ENCODE data around the gene PLK5.
"Not testable (repeated sequence)": the region's sequence is repeated elsewhere in the genome, so short reads cannot be mapped to it uniquely, and the experiment has no call there.

The PLK5 gene

GRCh38 chr19:1525343-1525742, 1.5 kb downstream of the PLK5 start:
- no peak for DNase-seq (ENCODE audit: low read depth)

- no peak for DNase-seq (ENCODE audit: low read depth)
These were observed 2.3 kb downstream of the PLK5 start for GRCh38 chr19:1526066-1526778.

- DNase-seq (ENCODE audit: low read depth), result no peak
These were observed 3.2 kb downstream of the PLK5 start for GRCh38 chr19:1526979-1527649.

- DNase-seq (ENCODE audit: low read depth), result no peak
These were observed 3.9 kb downstream of the PLK5 start for GRCh38 chr19:1527650-1528309.

GRCh38 chr19:1528596-1529429, 4.9 kb downstream of the PLK5 start:
- no peak for DNase-seq (ENCODE audit: low read depth)

- DNase-seq (ENCODE audit: low read depth), result no peak
These were observed 5.5 kb downstream of the PLK5 start for GRCh38 chr19:1529430-1529816.

GRCh38 chr19:1530856-1531255, 7.0 kb downstream of the PLK5 start:
- not testable (repeated sequence) for DNase-seq (ENCODE audit: low read depth)

GRCh38 chr19:1531587-1531986, 7.7 kb downstream of the PLK5 start:
- DNase-seq (ENCODE audit: low read depth), result no peak

- DNase-seq (ENCODE audit: low read depth), result no peak
These were observed 8.1 kb downstream of the PLK5 start for GRCh38 chr19:1532003-1532402.

GRCh38 chr19:1533510-1534150, 9.8 kb downstream of the PLK5 start:
- DNase-seq (ENCODE audit: low read depth), result no peak

- DNase-seq (ENCODE audit: low read depth), result no peak
These were observed 11.1 kb downstream of the PLK5 start for GRCh38 chr19:1534972-1535371.

- not testable (repeated sequence) for DNase-seq (ENCODE audit: low read depth)
These were observed 11.8 kb downstream of the PLK5 start for GRCh38 chr19:1535699-1536098.

GRCh38 chr19:1538978-1539377, 15.1 kb downstream of the PLK5 start:
- DNase-seq (ENCODE audit: low read depth), result no peak

GRCh38 chr19:1539749-1540148, 15.9 kb downstream of the PLK5 start:
- not testable (repeated sequence) for DNase-seq (ENCODE audit: low read depth)

GRCh38 chr19:1540365-1540925, 16.6 kb downstream of the PLK5 start:
- no peak for DNase-seq (ENCODE audit: low read depth)

- DNase-seq (ENCODE audit: low read depth), result no peak
These were observed 25.6 kb downstream of the PLK5 start for GRCh38 chr19:1549332-1549945.

- no peak for DNase-seq (ENCODE audit: low read depth)
These were observed 27.5 kb downstream of the PLK5 start for GRCh38 chr19:1551068-1552040.

GRCh38 chr19:1553415-1553814, 29.5 kb downstream of the PLK5 start:
- no peak for DNase-seq (ENCODE audit: low read depth)

- no peak for DNase-seq (ENCODE audit: low read depth)
These were observed 31.1 kb downstream of the PLK5 start for GRCh38 chr19:1554968-1555367.
